Panc1 (cell line): Measurements from ENCODE around the gene CDH13.

ENCODE experiments used
- SIN3A ChIP-seq: IDR thresholded peaks from 2 replicates; pipeline ENCODE4 v1.6.1; 2012; ENCODE audit warnings: low read depth, mild to moderate bottlenecking, low read length, moderate library complexity, borderline replicate concordance; ENCODE audit not compliant: insufficient read depth
- TF ChIP-seq, protein P1 (sequence below): fragments of 450-650 bp; IDR thresholded peaks from 2 replicates; pipeline ENCODE4 v1.5.1; 2017; ENCODE audit warnings: mild to moderate bottlenecking

DNA sequence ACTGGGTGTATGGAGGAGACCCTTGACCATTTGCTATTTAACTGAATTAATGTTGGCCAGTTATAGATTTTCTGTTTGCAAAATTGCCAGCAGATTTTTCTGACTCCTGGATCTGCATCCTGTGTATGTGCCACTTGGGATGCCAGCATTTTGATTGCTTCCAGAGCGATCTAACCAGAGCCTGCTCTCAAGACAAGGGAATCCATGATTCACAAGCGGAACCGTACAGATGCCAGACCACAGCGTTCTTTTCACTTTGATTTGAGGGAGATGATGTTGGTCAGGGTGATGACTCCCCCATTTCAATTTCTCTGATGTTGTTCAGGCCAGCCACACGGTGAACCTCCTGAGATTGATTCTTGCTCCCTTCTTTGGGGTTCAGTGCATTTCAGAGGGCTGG is 228.7 kb downstream of the CDH13 start:
- TF ChIP-seq, protein P1, sequence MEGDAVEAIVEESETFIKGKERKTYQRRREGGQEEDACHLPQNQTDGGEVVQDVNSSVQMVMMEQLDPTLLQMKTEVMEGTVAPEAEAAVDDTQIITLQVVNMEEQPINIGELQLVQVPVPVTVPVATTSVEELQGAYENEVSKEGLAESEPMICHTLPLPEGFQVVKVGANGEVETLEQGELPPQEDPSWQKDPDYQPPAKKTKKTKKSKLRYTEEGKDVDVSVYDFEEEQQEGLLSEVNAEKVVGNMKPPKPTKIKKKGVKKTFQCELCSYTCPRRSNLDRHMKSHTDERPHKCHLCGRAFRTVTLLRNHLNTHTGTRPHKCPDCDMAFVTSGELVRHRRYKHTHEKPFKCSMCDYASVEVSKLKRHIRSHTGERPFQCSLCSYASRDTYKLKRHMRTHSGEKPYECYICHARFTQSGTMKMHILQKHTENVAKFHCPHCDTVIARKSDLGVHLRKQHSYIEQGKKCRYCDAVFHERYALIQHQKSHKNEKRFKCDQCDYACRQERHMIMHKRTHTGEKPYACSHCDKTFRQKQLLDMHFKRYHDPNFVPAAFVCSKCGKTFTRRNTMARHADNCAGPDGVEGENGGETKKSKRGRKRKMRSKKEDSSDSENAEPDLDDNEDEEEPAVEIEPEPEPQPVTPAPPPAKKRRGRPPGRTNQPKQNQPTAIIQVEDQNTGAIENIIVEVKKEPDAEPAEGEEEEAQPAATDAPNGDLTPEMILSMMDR = no peak
- no peak for TF ChIP-seq SIN3A
